ENCODE results near the gene FSTL4. TPM values are rescaled to one million over a fixed set of nuclear protein-coding genes. Genes with fewer than 3 reads are reported as not detected.

FSTL4 gene
- total RNA-seq, 6 donors from 2014 or later, result 0.49 to 4.6 (median 1.1) TPM

DNA sequence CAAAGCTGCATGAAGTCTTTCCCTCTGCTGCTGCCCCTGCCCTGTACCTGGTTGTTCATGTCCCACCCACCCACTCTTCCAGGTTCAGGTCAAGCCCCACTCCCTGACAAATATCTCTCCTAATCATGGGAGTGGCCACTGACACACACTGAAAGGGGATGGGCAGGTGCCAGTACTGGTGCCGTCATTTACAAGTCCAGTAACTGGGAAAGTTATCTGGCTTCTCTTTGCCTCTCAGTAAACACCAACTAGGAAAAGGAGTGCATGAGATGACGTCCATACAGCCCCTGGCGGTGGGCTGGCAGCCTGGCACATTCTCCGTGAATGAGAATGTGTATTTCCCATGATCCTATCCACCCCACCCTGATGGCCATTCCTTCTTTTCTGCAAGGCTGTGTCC is 225.2 kb downstream of the FSTL4 start:
- ATAC-seq (ENCODE audit: low FRiP score in 2 of 2), result no peak
- DNase-seq, result no peak
- Histone ChIP-seq H3K27ac (no peak overlapping the region), H3K4me1 (no peaks in the 10 kb centered on the region), H3K27me3 (no peaks in the 10 kb centered on the region), H3K36me3 (no peaks in the 10 kb centered on the region), H3K9me3 (no peaks in the 10 kb centered on the region), H3K4me3 (no peak overlapping the region)
- 82 to 84% methylated on average over 3 to 4 of the region's 4 CpGs for WGBS, 2 donors
- TF ChIP-seq, protein P1, sequence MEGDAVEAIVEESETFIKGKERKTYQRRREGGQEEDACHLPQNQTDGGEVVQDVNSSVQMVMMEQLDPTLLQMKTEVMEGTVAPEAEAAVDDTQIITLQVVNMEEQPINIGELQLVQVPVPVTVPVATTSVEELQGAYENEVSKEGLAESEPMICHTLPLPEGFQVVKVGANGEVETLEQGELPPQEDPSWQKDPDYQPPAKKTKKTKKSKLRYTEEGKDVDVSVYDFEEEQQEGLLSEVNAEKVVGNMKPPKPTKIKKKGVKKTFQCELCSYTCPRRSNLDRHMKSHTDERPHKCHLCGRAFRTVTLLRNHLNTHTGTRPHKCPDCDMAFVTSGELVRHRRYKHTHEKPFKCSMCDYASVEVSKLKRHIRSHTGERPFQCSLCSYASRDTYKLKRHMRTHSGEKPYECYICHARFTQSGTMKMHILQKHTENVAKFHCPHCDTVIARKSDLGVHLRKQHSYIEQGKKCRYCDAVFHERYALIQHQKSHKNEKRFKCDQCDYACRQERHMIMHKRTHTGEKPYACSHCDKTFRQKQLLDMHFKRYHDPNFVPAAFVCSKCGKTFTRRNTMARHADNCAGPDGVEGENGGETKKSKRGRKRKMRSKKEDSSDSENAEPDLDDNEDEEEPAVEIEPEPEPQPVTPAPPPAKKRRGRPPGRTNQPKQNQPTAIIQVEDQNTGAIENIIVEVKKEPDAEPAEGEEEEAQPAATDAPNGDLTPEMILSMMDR (IDR thresholded peaks at IDR 0.05), result no peak
- TF ChIP-seq POLR2A (IDR thresholded peaks at IDR 0.05) (no peak), POLR2AphosphoS5 (IDR thresholded peaks at IDR 0.05) (no peak), EP300 (IDR thresholded peaks at IDR 0.05) (no peak)

DNA sequence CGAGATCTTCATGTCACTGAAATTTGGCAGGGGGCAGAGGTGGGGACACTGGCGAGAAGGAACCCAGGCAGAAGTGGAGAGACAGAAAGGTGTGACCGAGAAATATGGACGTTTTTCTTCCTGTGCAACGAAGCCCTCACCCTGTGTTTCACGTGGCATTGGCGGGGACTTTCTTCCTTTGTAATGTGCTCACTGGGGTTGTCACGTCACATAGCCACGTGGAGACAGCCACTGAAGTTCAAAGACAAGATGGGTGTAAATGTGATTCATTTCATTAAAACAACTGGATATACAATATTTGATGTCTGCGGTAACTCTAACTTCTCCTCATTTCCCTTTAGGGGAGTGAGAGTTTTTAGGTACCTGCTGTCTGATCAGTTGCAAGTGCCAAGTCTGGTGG is 225.7 kb downstream of the FSTL4 start:
- TF ChIP-seq, protein P1 (IDR thresholded peaks at IDR 0.05), result no peak
- no peak for TF ChIP-seq POLR2AphosphoS5 (IDR thresholded peaks at IDR 0.05)
- TF ChIP-seq EP300 (IDR thresholded peaks at IDR 0.05), result no peak
- no peak for TF ChIP-seq POLR2A (IDR thresholded peaks at IDR 0.05)

DNA sequence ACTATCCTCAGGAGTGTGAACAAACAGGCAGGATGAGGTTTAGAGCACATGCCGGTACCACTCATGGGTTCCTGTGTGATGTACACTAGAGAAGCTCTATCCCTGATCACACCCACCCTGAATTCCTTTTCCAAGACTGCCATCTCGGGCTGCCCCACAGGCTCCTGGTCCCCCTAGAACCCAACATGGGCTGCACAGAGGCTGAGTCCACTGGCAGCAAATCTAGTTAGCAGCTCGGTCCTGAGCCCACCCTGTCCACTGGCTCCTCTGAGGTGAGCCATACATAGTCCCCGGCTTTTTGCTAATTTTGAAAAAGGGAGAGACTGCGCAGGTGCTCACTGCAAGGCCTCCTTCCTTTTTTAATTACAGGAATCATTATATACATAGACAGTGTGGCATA is 227.0 kb downstream of the FSTL4 start:
- Histone ChIP-seq H3K27ac (no peak overlapping the region), H3K9me3 (no peaks in the 10 kb centered on the region), H3K36me3 (no peaks in the 10 kb centered on the region), H3K4me1 (no peaks in the 10 kb centered on the region), H3K4me3 (no peak overlapping the region), H3K27me3 (no peaks in the 10 kb centered on the region)
- TF ChIP-seq, protein P1 (IDR thresholded peaks at IDR 0.05), result no peak
- TF ChIP-seq EP300 (IDR thresholded peaks at IDR 0.05), result no peak
- no peak for TF ChIP-seq POLR2A (IDR thresholded peaks at IDR 0.05)
- no peak for TF ChIP-seq POLR2AphosphoS5 (IDR thresholded peaks at IDR 0.05)
- DNase-seq, result no peak
- WGBS, 2 donors, result 83 to 86% methylated on average over 5 of the region's 5 CpGs
- ATAC-seq (ENCODE audit: low FRiP score in 2 of 2), result no peak

More for the DNA sequence above, 225.7 kb downstream of the FSTL4 start:
- 57 to 75% methylated on average over 8 to 10 of the region's 10 CpGs for WGBS, 2 donors
- Histone ChIP-seq H3K36me3 (no peaks in the 10 kb centered on the region), H3K9me3 (no peaks in the 10 kb centered on the region), H3K27ac (no peak overlapping the region), H3K27me3 (no peaks in the 10 kb centered on the region), H3K4me3 (no peak overlapping the region), H3K4me1 (no peaks in the 10 kb centered on the region)
- DNase-seq, result no peak
- no peak for ATAC-seq (ENCODE audit: low FRiP score in 2 of 2)

DNA sequence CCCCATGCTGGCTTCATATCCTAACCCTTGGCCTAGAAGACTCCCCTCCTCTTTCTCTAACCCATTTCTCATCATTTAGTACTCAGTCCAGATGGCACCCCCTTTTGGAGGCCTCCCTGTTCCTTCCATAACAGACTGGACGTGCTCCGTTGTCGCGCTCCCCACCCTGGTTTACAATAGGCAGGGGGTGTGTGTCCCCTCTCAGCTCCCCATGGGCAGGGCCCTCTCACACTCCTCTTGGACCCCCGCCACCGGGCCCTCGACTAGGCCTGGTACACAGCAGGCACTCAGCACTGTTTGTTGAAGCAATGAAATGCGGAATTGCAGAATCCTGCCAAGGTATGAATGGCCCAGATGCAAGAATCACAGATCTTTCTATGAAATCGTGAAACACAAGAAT is 227.4 kb downstream of the FSTL4 start:
- Histone ChIP-seq H3K36me3 (no peaks in the 10 kb centered on the region), H3K27ac (no peak overlapping the region), H3K4me1 (no peaks in the 10 kb centered on the region), H3K4me3 (no peak overlapping the region), H3K27me3 (no peaks in the 10 kb centered on the region), H3K9me3 (no peaks in the 10 kb centered on the region)
- ATAC-seq (ENCODE audit: low FRiP score in 2 of 2) (peak; percentile 24 to 35), DNase-seq (no peak)
- 70 to 71% methylated on average over 8 to 9 of the region's 9 CpGs for WGBS, 2 donors
- TF ChIP-seq POLR2A (IDR thresholded peaks at IDR 0.05), result no peak
- TF ChIP-seq POLR2AphosphoS5 (IDR thresholded peaks at IDR 0.05), result no peak
- no peak for TF ChIP-seq EP300 (IDR thresholded peaks at IDR 0.05)
- TF ChIP-seq, protein P1 (IDR thresholded peaks at IDR 0.05), result no peak

DNA sequence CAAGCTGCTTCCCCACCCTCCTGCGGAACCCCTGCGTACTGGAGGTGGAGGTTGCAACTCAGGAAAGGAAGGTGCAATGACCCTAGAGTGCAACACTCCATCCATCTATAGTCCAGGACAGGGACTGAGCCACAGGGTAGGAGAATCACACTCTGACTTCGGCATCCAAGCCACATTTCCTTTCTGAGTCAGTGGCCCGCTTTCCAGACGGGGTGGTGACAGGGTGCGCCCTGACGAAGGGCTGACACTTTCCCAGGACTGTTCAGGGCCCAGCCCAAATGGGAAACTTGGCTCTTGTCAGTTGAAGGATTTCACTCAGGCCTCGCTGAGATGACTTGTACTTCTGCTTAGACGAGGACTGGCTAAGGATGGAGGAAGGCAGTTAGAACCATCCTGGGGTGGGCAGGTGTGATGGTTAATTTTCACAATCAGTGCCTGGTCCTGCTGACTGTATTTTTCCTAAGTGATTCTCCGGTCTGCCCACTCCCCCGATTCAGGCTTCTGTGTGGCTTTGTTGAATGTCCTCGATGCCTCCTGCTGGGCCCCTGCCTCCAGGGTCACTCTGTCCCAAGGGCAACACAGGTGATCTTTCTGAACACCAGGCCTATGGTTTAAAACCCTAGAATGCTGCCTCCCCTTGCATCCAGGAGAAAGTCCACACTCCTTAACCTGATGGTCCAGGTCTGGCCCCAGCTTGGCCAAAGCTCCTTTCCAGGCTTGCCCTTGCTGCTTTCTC is 228.1 kb downstream of the FSTL4 start:
- peak in 1 of 2 donors; percentile 11 for ATAC-seq (ENCODE audit: low FRiP score in 2 of 2)
- WGBS, 2 donors, result 68 to 76% methylated on average over 11 to 12 of the region's 12 CpGs
- TF ChIP-seq POLR2AphosphoS5 (IDR thresholded peaks at IDR 0.05) (no peak), EP300 (IDR thresholded peaks at IDR 0.05) (no peak), POLR2A (IDR thresholded peaks at IDR 0.05) (no peak)
- TF ChIP-seq, protein P1 (IDR thresholded peaks at IDR 0.05), result no peak
- Histone ChIP-seq H3K27ac (no peak overlapping the region), H3K36me3 (no peaks in the 10 kb centered on the region), H3K4me1 (no peaks in the 10 kb centered on the region), H3K9me3 (no peaks in the 10 kb centered on the region), H3K27me3 (no peaks in the 10 kb centered on the region), H3K4me3 (no peak overlapping the region)
- DNase-seq, result no peak

Measured in upper lobe of left lung (tissue), 6 donors.